Measurements from ENCODE around the gene HK3. TPM values are rescaled to one million over a fixed set of nuclear protein-coding genes. Genes with fewer than 3 reads are reported as not detected.

The HK3 gene
- total RNA-seq, 1 experiment from 2014 or later = not detected

DNA sequence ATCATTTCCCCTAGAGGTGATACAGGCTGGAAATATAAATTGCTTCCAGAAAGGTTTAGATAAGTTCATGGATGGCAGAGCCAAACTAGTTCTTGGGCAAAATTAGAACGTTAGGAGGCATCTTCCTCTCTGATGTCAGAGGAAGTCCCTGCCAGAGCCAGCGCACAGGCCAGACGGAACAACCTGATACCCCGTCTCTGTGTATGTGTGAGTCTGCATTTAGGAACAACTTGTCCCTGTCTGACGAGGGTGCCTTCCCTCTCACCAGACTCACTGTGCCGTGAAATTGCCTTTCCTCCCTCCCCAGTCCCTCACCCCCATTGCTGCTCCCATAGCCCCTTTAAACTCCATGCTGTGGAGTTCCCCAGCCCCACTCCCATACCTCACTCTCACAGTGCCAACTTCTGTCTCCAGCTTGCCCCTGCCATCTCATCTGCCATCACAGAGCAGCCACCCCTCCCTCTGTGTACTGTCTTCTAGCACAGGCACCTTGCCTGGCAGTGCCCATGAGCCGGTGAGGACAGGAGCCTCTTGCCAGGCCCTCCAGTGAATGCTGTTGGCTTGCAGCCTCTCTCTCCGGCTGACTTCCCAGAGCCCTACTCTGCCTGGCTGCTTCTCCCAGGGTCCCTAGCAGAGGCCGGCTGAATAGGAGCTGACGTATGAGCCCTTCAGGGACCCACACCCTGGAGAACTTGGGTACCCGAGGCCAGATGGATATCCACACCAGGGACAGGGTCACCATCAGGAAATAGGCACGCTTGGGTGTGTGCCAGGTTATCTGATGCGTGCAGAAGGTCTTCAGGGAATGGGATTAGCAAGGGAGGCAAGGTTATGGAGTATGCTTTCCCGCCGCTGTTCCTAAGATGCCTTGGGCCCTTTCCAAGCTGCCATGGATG, 62.1 kb downstream of the HK3 start:
- peak; percentile 96 for DNase-seq (ENCODE audit: low spot score)
- in situ Hi-C loops (cut with HindIII; ENCODE audit: low sequenced_read_pairs) = no loop called here

GRCh38 chr5:176835918-176836317, 63.2 kb downstream of the HK3 start:
- in situ Hi-C loops (cut with HindIII; ENCODE audit: low sequenced_read_pairs) = no loop called here
- no peak for DNase-seq (ENCODE audit: low spot score)

GRCh38 chr5:176833286-176833685, 65.9 kb downstream of the HK3 start:
- in situ Hi-C loops (cut with HindIII; ENCODE audit: low sequenced_read_pairs) = no loop called here
- DNase-seq (ENCODE audit: low spot score) = no peak

DNA sequence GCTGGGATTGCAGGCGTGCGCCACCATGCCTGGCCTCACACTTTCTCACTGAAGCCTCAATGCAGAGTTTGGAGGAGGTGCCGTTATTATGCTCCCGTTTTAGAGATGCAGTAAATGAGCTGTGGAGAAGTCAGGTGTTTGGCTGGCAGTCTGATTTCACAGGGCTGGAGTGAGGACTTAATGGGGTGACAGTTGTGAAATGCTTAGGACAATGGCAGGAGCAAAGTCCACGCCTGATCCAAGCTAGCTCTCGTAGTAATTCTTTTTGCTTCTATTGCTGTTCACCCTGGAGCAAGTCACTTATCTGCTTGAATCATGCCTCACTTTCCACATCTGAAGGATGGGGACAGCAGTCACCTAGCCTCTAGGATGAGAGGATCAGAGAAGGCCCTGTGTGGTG, 67.0 kb downstream of the HK3 start:
- DNase-seq (ENCODE audit: low spot score) = no peak
- in situ Hi-C loops (cut with HindIII; ENCODE audit: low sequenced_read_pairs) = no loop called here

DNA sequence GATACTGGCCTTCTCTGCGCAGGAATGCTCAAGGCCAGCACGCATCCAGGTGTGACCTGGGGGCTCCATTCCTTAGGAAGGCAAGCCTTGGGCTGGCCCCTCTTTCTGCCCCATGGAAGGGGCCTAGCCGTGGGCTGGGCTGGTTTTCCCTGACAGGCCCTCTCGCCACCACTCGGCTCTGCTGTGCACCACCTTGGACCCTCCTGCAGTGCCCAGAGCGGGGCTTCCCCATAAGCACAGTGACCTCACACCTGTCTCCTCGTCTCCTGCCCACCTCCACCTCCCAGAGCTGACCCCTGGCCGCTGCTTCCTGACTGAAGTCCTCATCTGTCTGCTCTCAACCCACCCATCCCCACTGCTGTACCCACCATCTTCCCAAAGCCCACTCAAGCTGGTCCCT, 67.7 kb downstream of the HK3 start:
- in situ Hi-C loops (cut with HindIII; ENCODE audit: low sequenced_read_pairs) = no loop called here
- DNase-seq (ENCODE audit: low spot score) = no peak

DNA sequence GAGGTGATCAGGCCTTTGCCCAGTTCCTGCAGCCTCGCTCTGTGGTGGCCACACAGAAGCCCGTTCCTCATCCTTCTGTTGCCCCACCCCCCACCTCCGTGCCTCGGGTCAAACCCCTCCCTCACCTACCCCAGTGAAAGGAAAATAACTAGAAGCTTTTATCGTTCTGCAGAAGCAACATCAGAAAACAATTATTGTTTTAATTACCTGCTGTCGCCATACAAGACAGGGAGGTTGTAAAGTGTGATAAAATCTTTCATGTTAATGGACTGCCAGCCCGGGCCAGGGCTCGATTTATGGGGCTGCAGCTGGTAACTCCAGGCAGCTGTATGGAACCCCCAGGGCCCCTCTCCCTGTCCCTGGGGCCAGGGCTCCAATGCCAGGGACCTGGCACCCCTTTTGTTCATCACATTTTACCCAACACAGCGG, 68.1 kb downstream of the HK3 start:
- in situ Hi-C loops (cut with HindIII; ENCODE audit: low sequenced_read_pairs) = no loop called here

More for the DNA sequence above, 68.1 kb downstream of the HK3 start:
- DNase-seq (ENCODE audit: low spot score) = no peak

Other genes starting within 250 kb of the HK3 start
- not detected in 2 replicates for gene UNC5A, start 88.8 kb downstream of the HK3 start, total RNA-seq (2014; rRNA removed; shearing (Covaris generic))
- gene UIMC1, start 107.4 kb upstream of the HK3 start, total RNA-seq (2014; rRNA removed; shearing (Covaris generic)) = 37.2 and 48.4 TPM in 2 replicates
- 25.4 and 27.5 TPM in 2 replicates for gene ZNF346, start 123.3 kb upstream of the HK3 start, total RNA-seq (2014; rRNA removed; shearing (Covaris generic))
- gene FGFR4, start 187.6 kb upstream of the HK3 start, total RNA-seq (2014; rRNA removed; shearing (Covaris generic)) = 13.7 and 20.9 TPM in 2 replicates
- 22.4 and 32.1 TPM in 2 replicates for gene NSD1, start 234.4 kb upstream of the HK3 start, total RNA-seq (2014; rRNA removed; shearing (Covaris generic))